Skin of body (tissue), 2 donors: ENCODE results near the gene ZNF107. TPM values are rescaled to one million over a fixed set of nuclear protein-coding genes. Genes with fewer than 3 reads are reported as not detected.

ENCODE experiments used
- DNase-seq: peaks from one replicate; lab custom pipeline; 2025; lab: John Stamatoyannopoulos, UW
- total RNA-seq: library from RNA; depleted of rRNA; stranded (reverse); fragments of >200 nt; gene quantifications from one replicate; pipeline ENCODE4 v1.2.3, GENCODE V29; 2014

The ZNF107 gene
- 8.3 TPM for total RNA-seq

DNA sequence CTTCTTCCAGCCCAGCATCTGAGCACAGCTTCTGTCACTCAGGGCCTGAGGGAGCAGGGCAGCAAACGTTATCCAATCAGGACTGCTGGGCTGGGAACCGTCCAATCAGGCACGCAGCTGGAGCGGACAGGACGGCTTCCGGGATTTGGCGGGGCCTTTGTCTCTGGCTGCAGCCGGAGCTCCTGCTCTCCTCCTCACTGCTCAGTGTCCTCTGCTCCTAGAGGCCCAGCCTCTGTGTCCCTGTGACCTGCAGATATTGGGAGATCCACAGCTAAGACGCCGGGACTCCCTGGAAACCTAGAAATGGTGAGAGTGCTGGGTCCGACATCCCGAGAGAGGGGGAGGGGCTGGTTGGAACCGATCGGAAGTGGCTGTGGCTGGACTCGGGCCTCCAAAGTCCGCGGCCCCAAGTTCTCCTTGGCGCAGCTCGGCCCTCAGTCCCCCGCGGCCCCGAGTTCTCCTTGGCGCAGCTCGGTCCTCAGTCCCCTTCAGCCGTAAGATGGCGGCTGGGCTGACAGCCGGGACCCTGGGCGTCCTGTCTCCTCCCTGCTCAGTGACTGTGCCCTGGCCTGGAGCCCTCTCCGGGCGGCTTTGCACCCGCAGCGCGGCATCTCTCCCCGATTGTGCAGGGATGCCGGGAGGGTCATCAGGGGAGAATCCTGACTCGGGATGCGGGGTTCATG is at the start of gene ZNF107:
Gene ZNF107, plus strand, starts transcription at position 154 of the 683 bp plus-strand sequence. Its CDS starts 150 bp downstream, at position 304.
- DNase-seq = peak; percentile 90

DNA sequence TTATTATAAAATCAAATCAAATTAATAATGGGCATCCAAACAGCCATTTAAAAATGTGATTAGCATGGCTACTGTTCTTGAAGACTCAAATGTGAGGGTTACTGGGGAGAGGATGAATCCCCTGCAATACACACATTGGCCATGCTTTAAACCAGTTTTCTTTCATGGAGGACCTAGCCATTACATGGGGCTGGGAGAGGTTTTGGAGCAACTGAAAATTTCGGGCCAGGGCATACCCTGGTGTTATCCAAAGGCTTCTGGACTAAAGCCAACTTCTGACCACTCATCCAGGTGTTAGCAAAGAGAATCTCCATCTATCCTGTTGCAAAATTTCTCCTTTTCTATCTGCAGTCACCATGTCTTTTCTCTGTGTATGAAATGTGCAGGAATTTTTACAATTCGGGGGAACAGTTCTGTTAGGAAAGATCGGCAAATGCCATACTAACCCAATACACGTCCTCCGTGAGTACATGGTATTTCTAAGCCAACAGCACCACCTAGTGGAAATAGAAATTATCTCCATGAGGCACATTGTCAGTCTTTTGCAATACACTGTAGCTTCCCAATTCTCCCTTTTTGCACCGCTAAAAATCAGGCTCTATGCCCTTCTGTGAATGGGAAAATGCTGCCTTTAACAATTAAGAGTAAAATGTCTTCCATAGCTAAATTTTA is 47.0 kb upstream of the ZNF107 start:
- DNase-seq = no peak

DNA sequence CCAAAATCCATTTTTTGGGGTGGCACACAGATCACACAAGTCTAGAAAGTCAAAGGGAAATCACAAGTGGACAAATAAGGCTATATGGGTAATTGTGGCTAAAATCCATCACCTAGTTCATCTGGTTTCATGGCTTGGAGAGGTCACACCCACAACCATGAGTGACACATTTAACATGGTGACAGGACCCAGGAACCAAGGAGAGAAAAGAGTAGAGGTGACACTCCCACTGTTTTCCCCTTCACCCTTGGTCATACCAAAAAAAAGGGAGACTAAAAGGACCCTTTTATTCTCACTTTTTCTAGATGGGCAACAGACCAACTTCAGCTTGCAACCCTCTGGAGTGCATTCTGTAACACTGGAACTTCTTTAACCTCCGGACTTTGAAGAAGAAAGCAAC is 46.2 kb upstream of the ZNF107 start:
- DNase-seq = no peak

DNA sequence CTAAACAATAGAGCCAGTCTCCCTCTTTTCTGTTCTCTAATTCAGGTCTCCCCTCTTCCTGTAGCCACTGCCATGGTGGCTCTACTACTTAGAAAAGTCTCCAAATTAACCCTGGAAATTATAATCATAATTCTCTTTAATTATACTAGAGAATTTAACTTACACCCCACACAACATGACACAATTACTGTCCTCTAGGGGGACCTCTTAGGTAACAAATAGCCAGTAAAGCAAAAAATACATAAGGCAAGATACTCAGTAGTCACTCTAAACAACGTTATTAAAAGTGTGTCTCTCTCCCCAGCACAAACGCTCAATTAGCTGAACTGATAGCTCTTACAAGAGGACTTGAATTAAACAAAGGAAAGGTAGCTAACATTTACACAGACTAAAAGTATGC is 44.3 kb upstream of the ZNF107 start:
- no peak for DNase-seq

DNA sequence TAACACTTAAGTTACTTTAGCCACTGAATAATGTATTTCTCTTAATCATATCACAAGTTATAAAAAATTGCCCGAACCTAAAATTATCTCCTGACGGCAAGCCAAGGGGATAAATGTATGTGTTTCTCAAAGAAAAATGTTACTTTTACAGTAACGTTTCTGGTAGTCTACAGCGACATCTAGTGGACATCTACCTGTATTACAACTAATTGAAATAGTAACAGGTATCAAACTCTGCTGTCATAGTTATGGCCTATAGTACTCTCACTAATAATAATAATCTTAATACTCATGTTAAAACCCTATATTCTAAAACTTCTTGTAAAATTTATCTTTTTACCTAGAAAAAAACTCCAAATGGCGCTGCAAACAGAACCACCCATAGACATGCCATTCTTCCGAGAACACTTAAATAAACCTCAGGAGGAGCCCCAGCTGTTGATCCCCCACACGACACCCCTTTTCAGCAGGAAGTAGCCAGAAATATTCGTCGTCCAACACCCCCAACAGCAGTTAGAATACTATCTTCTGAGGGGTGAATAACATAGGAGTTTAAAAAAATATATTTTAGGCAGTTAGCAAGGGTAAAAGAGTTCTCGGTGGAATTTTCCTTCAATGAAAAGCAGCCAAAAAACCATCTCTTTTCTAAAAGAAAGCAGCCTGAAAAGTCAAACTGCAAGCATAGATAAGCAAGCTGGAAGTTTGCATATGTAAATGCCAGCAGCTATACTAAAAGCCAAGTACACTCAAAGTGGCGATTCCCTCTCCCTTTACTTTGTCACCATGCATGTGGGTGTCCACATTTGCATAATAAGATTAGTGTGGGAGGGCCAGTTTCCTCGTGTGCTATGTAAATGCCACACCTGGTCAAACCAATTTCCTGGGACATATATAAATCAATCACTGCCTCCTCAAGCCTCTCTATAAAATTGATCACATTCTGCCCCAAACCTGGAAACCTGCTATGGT is 40.5 kb upstream of the ZNF107 start:
- DNase-seq = no peak

DNA sequence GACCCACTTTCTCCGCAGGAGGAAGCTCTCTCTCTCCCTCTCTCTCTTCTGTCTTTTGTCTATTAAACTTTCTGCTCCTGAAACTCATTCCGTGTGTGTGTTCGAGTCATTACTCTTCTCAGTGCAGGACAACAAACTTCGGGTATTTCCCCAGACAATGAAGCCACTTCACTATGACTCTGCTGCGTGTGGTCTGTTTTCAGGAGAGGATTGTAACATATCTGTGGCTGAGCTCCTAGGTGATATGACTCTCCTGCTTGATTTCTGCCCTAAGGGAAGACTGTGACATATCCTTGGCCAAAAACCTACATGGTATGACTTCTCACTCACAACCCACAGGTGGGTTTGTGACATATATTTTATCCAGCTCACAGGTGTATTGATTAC is 39.9 kb upstream of the ZNF107 start:
- no peak for DNase-seq

DNA sequence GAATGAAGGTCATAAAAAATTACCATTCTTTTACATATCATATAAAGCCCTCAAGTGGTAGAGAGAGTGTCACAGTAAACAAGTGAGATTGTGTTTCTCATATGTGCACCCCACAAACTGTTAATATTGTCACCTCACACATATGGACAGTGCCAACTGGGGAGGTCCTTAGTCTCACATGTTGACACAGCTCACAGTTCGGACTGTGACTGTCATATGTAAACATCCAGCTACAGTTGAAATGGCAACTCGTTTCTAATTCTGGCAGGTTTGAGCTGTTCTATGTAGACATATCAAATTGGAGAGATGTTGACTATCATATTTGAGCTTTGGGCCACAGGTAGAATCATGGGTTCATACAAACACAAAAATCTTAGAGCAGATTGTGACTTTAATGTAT is 39.4 kb upstream of the ZNF107 start:
- DNase-seq = no peak

DNA sequence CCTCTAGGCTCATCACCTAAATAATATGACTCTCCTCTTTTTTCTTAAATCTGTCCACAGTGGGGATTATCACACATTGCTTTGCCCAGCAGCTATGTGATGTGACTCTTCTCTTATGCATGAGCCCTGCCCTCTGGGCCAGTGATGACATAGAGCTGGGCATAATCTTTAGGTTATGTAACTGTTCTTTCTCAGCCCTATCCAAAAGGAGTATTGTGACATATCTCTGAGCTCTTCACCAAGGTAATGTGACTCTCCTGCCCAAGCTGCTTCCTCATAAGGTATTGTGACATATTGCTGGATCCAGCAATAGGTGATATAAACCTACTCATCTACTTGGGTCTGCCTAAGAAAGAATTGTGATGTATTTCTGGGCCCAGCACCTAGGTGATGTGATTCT is 37.7 kb upstream of the ZNF107 start:
- DNase-seq = no peak

DNA sequence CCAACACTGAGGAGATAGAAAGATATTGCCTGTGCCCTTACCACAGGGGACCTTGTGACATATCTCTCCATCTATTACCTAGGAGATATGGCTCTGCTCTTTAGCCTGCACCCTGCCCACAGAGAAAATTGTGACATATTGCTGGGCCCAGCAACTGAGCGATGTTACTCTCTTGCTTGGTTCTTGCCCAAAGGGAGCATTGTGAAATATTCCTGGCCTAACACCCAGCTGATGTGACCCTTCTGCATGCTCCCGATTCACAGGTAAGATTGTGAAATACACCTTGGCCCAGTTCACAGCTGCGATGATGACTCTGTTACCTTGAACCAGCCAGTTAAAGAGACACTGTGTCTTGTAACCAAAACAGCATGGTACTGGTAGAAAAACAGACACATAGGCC is 37.2 kb upstream of the ZNF107 start:
- DNase-seq = no peak

DNA sequence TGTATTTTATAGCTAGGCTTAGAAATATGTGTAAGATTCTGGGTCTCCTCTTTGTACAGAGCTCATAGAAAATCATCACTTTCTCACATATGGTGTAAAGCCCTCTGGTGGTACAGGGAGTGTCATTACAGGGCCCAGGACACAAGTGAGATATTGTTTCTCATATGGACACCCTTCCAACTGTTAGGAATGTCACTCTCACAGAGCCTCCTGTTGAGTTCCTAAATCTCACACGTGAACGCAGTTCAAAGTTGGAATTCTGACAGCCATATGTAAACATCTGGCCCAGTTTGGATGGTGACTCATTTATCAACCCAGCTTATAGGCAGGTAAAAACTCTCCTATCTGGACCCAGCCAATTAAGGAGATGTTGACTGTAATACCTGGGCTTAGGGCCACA is 35.4 kb upstream of the ZNF107 start:
- DNase-seq = no peak

DNA sequence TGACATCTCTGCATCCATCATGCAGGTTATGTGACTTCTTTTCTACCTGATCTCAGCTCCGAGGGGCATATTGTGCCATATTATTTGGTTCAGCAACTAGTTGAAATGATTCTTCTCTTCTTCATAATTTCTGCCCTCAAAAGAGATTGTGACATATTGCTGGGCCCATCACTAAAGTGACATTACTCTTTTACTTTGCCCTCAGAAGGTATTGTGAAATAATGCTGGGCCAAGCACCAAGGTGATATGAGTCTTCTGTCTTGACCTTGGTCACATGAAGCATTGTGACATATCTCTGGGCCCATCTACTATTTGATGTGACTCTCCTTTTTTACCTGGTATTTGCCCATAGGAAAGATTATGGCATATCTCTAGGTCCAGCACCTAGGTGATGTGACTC is 33.9 kb upstream of the ZNF107 start:
- no peak for DNase-seq

DNA sequence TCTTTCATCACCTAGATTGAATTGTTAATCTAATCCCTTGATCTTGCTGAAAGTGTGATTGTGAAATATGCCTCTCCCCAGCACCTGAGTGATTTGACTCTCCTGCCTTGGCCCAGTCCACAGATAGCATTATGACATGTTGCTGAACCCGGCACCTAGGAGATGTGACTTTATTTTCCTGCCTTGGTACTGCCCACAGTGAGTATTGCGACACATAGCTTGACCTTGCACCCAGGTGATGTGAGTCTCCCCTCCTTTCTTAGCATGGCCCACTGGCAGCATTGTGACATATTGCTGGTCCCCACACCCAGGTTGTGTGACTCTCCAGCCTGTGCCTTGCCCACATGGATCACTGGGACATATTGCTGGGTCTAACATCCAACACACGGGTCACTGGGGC is 32.5 kb upstream of the ZNF107 start:
- no peak for DNase-seq

DNA sequence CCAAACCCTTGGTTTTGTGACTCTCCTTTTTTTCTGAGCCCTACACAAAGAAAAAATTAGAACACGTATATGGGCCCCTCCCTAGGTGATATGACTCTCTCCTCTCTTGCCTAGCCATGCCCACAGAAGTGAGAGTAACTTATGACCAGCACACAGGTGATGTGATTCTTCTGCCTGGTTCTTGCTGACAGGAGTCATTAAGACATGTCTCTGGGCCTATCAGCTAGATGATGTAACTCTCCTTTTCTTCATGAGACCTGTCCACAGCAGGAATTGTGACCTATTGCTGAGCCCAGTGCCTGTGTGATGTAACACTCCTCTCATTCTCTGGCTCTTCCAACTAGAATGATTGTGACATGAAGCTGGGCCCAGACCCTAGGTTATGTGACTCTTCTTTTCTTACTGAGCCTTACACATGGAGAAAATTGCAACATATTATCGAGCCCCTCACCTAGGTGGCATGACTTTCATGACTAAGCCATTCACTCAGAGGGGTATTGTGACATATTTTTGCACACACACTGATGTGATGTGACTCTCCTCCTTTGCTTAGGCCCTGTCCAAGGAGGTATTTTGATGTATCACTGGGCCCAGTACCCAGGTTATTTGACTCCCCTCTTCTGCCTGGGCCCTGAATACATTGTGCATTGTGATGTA is 31.4 kb upstream of the ZNF107 start:
- DNase-seq = no peak

DNA sequence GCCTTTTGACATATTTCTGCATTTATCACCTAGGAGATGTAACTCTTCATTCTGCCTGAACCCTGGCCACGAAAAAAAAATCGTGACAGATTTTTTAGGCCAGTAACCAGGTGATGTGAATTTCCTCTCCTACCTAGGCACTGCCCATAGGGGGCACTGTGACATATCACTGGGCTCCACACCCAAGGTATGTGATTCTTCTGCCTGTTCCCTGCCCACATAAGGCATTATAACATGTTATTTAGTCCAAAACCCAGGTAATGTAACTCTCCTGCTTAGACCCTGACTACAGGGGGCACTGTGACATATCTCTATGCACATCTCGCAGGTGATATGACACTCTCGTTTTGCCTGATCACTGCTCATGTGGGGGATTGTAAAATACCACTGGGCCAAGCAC is 29.5 kb upstream of the ZNF107 start:
- DNase-seq = no peak

DNA sequence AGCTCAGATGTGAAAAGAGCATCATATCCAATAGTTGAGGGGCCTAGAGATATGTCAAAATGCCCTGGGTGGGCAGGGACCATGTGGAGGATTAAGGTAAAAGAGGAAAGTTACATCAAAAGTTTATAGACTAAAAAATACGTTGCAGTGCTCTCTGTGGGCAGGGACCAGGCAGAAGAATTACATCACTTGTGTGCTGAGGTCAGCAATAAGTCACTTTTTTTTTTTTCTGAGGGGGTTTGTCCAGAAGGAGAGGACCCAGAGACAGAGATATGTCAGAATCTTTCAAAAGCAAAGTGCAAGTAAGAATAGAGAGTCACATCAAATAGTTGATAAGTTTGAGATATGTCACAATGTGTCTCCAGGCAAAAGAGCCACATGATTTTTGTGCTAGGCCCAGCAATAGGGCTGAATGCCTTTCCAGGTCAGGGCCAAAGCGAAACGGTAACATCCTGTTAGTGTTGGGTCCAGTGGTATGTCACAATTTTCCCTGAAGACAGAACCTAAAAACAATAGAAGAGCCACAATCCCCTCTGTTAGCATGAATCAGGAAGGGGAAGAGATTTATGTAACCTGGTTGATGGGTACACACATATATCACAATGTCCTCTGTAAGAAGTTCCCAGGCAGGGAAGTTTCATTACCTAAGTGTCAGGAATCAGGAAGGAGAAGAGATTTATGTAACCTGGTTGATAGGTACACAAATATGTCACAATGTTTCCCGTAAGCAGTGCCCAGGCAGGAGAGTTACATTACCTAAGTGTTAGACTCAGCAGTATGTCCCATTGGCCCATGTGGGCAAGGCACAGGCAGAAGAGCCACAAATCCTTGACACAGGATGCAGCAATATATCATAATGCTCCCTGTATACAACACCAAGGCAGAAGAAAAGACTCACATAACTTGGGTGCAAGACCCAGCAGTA is 28.1 kb upstream of the ZNF107 start:
- no peak for DNase-seq

DNA sequence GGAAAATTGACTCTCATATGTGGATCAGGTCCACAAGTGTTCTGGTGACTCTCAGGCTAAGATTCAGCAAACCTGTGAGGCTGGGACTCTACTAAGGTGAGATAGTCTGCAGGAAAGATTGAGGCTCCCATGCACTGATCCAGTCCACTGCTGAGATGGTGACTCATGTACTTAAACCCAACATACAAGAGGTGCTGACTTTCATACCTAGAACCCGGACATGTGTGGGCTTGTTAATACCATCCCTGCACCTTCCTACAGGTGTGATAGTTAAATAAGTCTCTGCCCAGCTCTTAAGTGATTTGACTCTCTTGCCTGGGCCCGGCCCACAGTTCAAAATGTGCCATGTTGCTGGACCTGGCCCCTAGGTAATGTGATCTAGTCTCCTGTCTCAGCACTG is 27.1 kb upstream of the ZNF107 start:
- no peak for DNase-seq

DNA sequence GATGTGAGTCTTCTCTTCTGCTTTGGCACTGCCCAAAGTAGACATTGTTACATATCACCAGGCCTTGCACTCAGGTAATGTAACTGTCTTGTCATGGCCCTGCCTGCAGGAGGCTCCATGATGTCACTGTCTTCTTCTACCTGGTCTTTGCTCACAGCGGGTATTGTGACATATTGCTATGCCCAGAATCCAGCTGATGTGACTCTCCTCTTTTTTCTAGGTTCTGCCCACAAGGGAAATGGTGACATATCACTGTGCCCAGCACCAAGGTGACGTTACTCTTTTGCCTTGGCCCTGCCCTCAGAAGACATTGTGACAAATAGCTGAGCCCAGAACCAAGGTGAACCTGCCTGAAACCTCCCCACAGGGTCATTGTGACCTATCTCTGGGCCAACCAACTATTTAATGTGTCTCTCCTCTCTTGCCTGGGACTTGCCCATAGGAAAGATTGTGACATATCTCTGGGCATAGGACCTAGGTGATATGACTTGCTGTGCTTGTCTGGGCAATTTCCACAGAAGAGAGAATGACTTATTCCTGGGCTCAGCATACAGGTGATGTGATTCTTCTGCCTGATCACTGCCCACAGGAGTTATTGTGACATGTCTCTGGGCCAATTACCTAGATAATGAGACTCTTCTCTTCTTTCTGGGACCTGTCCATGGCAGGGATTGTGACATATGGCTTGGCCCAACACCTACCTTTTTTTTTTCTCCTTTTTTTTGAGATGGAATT is 26.5 kb upstream of the ZNF107 start:
- DNase-seq = no peak

DNA sequence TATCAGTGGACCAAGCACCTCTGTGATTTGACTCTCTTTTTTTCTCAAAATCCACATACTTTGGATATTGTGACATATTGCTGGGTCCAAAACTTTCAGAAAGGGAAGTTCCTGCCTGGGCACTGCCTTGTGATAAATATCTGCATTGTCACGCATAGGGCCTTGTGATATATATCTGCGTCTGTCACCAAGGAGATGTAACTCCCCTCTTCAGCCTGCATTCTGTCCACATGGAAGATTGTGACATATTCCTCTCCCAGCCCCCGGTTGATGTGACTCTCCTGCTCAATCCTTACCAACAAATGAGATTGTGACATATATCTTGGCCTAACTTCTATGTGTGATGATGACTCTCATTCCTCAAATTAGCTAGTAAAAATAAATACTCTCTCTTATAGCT is 25.4 kb upstream of the ZNF107 start:
- DNase-seq = no peak

DNA sequence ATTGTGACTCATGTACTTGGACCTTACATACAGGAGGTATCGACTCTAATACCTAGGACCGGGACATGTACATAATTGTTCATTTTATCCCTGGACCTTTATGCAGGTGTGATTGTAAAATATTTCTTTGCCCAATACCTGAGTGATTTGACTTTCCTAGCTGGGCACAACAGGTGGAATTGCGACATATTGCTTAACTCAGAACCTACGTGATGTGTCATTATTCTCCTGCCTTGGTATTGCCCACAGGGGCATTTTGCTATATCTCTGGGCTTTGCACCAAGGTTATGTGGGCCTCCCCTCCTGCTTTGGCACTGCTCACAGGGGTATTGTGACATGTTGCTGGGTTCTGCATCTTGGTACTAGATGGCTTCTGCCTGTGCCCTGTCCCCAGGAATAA is 23.9 kb upstream of the ZNF107 start:
- DNase-seq = no peak

DNA sequence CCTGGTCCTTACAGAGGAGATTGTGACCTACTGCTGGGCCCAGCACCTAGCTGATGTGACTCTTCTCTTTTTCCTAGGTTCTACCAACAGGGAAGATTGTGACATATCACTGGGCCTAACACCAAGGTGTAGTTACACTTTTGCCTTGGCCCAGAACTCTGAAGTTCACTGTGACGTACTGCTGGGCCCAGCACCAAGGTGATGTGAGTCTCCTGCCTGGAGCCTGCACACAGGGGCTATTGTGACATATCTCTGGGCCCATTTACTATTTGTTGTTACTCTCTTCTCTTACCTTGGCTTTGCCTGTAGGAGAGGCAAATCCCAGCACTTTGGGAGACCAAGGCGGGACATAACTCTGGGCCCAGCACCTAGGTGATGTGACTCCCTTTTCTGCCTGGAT is 23.1 kb upstream of the ZNF107 start:
- no peak for DNase-seq
